Bronchial epithelial cell (primary cell): ENCODE measurements around the gene TANC1. TPM values are rescaled to one million over a fixed set of nuclear protein-coding genes. Genes with fewer than 3 reads are reported as not detected.

ENCODE experiments used
- DNase-seq: peaks from one replicate; pipeline ENCODE4 v3.0.0-alpha.2; 2010; ENCODE audit warnings: low read depth
- FAIRE-seq: peaks from 2 replicates; lab custom pipeline; 2011; peaks lifted over from hg19 to GRCh38; lab: Jason Lieb, UNC
- H3K27me3 ChIP-seq: 2 replicates; pipeline ENCODE4 v1.5.1; 2011; ENCODE audit warnings: low read length; ENCODE audit not compliant: control insufficient read depth, insufficient read depth
- H3K36me3 ChIP-seq: 2 replicates; pipeline ENCODE4 v1.5.1; 2011; ENCODE audit warnings: low read length; ENCODE audit not compliant: control insufficient read depth, insufficient read depth
- H3K4me3 ChIP-seq: 2 replicates; pipeline ENCODE4 v1.5.1; 2011; ENCODE audit warnings: mild to moderate bottlenecking, low read depth, low read length, control low read depth
- CTCF ChIP-seq: IDR thresholded peaks from 2 replicates; pipeline ENCODE4 v1.5.1; 2011; ENCODE audit warnings: mild to moderate bottlenecking, moderate library complexity, low read length, control low read depth, inconsistent platforms; ENCODE audit not compliant: insufficient read depth, severe bottlenecking
- total RNA-seq: library from RNA; depleted of rRNA; stranded (reverse); fragments of >200 nt; gene quantifications from 2 replicates; pipeline ENCODE4 v1.2.1, GENCODE V29; 2014

The TANC1 gene
- total RNA-seq, 1 donor from 2014 or later, result 29.5 TPM

GRCh38 chr2:159086826-159087225 is 118.4 kb downstream of the TANC1 start:
- TF ChIP-seq CTCF, result no peak
- H3K27me3 ChIP-seq, result no peaks in the 10 kb centered on the region
- peaks cover 4% of the 10 kb centered on the region for H3K36me3 ChIP-seq
- DNase-seq (no peak), FAIRE-seq (no peak)
- no peak overlapping the region for H3K4me3 ChIP-seq

- DNase-seq (no peak), FAIRE-seq (no peak)
- Histone ChIP-seq H3K27me3 (no peaks in the 10 kb centered on the region), H3K4me3 (no peak overlapping the region), H3K36me3 (peaks cover 2% of the 10 kb centered on the region)
- no peak for TF ChIP-seq CTCF
Observed at GRCh38 chr2:159088906-159089305, 120.5 kb downstream of the TANC1 start.

GRCh38 chr2:159089543-159089942 is 121.1 kb downstream of the TANC1 start:
- no peak overlapping the region for H3K4me3 ChIP-seq

GRCh38 chr2:159090514-159091201 is 122.2 kb downstream of the TANC1 start:
- DNase-seq (peak; percentile 81), FAIRE-seq (peak; percentile 64)

More at GRCh38 chr2:159089543-159089942, 121.1 kb downstream of the TANC1 start:
- H3K36me3 ChIP-seq, result peaks cover 3% of the 10 kb centered on the region
- no peaks in the 10 kb centered on the region for H3K27me3 ChIP-seq
- DNase-seq (no peak), FAIRE-seq (no peak)
- TF ChIP-seq CTCF, result no peak

GRCh38 chr2:159091381-159091780 is 122.9 kb downstream of the TANC1 start:
- H3K36me3 ChIP-seq, result peaks cover 1% of the 10 kb centered on the region
- FAIRE-seq (no peak), DNase-seq (peak; percentile 77)
- no peaks in the 10 kb centered on the region for H3K27me3 ChIP-seq
- no peak for TF ChIP-seq CTCF
- H3K4me3 ChIP-seq, result no peak overlapping the region

More at GRCh38 chr2:159090514-159091201, 122.2 kb downstream of the TANC1 start:
- TF ChIP-seq CTCF, result no peak
- Histone ChIP-seq H3K36me3 (peaks cover 3% of the 10 kb centered on the region), H3K4me3 (no peak overlapping the region), H3K27me3 (no peaks in the 10 kb centered on the region)
